Progenitor cell of endocrine pancreas (in vitro differentiated cells): ENCODE results near the gene TSSC4. TPM values are rescaled to one million over a fixed set of nuclear protein-coding genes. Genes with fewer than 3 reads are reported as not detected.

Experiments used
- DNase-seq: peaks from one replicate; pipeline ENCODE4 v3.0.0; 2021; ENCODE audit warnings: low spot score; ENCODE audit not compliant: unreplicated experiment
- H3K27ac Mint-ChIP-seq: 2 replicates; pipeline ENCODE4 v1.8.0; 2021; ENCODE audit warnings: mild to moderate bottlenecking, moderate library complexity, mixed read lengths
- H3K27me3 Mint-ChIP-seq: 2 replicates; pipeline ENCODE4 v1.8.0; 2021; ENCODE audit warnings: mixed read lengths
- H3K36me3 Mint-ChIP-seq: 2 replicates; pipeline ENCODE4 v1.8.0; 2022; ENCODE audit warnings: mixed read lengths; ENCODE audit not compliant: insufficient read depth
- H3K4me1 Mint-ChIP-seq: 2 replicates; pipeline ENCODE4 v1.8.0; 2021; ENCODE audit warnings: low read depth, mixed read lengths
- H3K4me3 Mint-ChIP-seq: 2 replicates; pipeline ENCODE4 v1.8.0; 2021; ENCODE audit warnings: low read depth, mild to moderate bottlenecking, moderate library complexity, mixed read lengths
- H3K9me3 Mint-ChIP-seq: 2 replicates; pipeline ENCODE4 v1.8.0; 2021; ENCODE audit warnings: low read depth, mixed read lengths
- total RNA-seq: library from RNA; stranded (reverse); gene quantifications from 2 replicates; pipeline ENCODE4 v1.2.1, GENCODE V29; 2021
- TF ChIP-seq, protein P1 (sequence below): fragments of 200-600 bp; sonication (generic); IDR thresholded peaks from one replicate; pipeline ENCODE4 v1.5.0; 2021; ENCODE audit warnings: antibody characterized with exemption, mild to moderate bottlenecking; ENCODE audit not compliant: unreplicated experiment

TSSC4 gene
- total RNA-seq, 1 donor from 2014 or later = 50.2 TPM

DNA sequence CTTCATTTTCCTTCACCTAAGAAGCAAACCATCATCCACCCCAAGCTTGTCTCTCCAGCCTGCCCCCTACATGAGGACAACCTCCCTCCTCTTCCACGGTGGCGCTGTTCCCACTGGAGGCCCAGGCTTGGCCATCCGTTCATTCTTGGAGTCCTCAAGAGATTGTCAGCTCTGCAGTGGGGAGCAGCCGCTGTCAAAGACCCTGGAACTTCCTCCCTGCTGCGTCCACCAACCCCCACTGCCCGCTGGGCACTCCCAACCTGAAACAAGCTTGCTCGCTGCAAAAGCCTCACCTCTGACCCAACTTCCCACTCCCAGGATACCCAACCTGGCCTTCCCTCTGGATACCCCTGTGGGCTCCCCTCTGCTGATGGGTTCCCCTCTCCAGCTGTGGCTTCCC lies 33.8 kb upstream of the TSSC4 start:
- Mint-ChIP-seq H3K36me3 (no peaks in the 10 kb centered on the region), H3K27me3 (peaks cover 20% of the 10 kb centered on the region), H3K4me3 (no peak overlapping the region), H3K4me1 (peaks cover 2% of the 10 kb centered on the region), H3K9me3 (no peaks in the 10 kb centered on the region), H3K27ac (no peak overlapping the region)
- no peak for DNase-seq
- TF ChIP-seq, protein P1, sequence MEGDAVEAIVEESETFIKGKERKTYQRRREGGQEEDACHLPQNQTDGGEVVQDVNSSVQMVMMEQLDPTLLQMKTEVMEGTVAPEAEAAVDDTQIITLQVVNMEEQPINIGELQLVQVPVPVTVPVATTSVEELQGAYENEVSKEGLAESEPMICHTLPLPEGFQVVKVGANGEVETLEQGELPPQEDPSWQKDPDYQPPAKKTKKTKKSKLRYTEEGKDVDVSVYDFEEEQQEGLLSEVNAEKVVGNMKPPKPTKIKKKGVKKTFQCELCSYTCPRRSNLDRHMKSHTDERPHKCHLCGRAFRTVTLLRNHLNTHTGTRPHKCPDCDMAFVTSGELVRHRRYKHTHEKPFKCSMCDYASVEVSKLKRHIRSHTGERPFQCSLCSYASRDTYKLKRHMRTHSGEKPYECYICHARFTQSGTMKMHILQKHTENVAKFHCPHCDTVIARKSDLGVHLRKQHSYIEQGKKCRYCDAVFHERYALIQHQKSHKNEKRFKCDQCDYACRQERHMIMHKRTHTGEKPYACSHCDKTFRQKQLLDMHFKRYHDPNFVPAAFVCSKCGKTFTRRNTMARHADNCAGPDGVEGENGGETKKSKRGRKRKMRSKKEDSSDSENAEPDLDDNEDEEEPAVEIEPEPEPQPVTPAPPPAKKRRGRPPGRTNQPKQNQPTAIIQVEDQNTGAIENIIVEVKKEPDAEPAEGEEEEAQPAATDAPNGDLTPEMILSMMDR = no peak

DNA sequence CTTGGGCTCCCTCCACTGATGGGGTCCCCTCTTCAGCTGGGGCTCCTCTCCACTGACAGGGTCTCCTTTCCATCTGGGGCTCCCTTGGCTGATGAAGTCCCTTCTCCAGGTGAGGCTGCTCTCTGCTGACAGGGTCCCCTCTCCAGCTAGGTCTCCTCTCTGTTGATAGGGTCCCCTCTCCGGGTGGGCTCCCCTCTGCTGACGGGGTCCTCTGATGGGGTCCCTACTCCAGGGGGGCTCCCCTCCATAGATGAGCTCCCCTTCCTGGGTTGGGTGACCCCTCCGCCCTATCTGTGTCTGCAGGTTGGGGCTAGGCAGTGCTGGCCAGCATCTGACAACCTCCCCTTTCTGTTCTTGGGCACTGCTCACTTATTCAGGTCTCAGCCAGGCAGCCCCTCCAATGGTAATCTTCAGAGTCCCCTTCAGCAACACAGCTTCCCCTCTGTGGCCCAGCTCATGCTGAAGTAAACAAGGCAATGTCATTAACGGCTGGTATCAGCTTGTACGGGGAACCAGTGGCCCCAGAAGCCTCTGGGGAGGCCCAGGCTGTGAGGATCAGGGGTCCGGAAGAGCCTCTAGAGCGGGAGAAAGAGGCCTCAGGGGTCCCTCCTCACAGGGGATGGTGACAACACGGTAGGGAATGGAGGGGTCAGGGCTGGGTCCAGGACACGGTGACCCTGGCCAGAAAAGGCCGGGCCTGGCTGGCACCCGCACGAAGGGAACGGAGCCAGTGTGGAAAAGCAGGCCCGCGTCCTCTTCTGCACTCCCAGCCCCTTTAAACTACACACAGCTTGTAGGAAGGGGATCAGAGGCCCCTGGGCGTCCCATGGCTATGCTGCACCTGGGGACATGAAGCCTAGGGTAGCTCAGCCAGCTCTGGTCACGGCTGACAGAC lies 33.0 kb upstream of the TSSC4 start:
- H3K4me1 Mint-ChIP-seq = peaks cover 2% of the 10 kb centered on the region
- no peak overlapping the region for H3K4me3 Mint-ChIP-seq
- TF ChIP-seq, protein P1 = no peak
- H3K36me3 Mint-ChIP-seq = no peaks in the 10 kb centered on the region
- peaks cover 14% of the 10 kb centered on the region for H3K27me3 Mint-ChIP-seq
- no peaks in the 10 kb centered on the region for H3K9me3 Mint-ChIP-seq
- H3K27ac Mint-ChIP-seq = no peak overlapping the region
- DNase-seq = no peak

DNA sequence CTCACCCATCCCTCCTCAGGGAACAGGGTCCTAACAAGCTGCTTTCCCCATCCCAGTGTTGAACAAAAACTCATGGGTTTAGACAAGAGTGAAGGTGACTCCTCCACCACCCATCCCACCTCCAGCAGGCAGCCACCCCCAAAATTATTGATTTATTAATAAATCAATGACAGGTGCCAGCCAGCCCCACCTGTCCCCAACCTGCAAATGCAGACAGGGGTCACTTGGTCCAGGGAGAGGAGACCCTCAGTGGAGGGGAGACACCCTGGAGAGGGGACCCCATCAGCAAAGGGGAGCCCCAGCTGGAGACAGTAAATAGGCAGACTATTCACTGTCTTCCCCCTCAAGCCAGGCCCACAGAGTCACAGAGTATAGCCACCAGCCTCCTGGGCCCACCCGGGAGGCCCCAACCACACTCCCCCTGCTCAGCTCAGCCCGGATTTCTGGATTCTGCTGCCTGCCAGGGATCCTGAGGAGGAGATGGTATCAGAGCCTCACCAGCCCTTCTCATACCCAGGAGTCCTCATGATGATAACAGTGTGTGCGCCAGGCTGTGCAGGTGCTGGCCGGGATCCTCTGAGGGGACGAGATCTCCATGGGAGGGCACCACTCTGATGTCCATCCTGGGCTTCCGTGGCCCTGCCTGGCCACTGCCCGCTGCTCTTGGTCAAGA lies 32.2 kb upstream of the TSSC4 start:
- H3K4me3 Mint-ChIP-seq = no peak overlapping the region
- no peaks in the 10 kb centered on the region for H3K9me3 Mint-ChIP-seq
- peaks cover 14% of the 10 kb centered on the region for H3K27me3 Mint-ChIP-seq
- H3K27ac Mint-ChIP-seq = no peak overlapping the region
- H3K4me1 Mint-ChIP-seq = peaks cover 2% of the 10 kb centered on the region
- DNase-seq = no peak
- no peaks in the 10 kb centered on the region for H3K36me3 Mint-ChIP-seq
- TF ChIP-seq, protein P1 = no peak

GRCh38 chr11:2368851-2369180 lies 31.7 kb upstream of the TSSC4 start:
- Mint-ChIP-seq H3K27ac (no peak overlapping the region), H3K9me3 (no peaks in the 10 kb centered on the region), H3K4me3 (no peak overlapping the region), H3K36me3 (no peaks in the 10 kb centered on the region), H3K27me3 (peaks cover 14% of the 10 kb centered on the region), H3K4me1 (peaks cover 2% of the 10 kb centered on the region)
- no peak for DNase-seq
- TF ChIP-seq, protein P1 = no peak

DNA sequence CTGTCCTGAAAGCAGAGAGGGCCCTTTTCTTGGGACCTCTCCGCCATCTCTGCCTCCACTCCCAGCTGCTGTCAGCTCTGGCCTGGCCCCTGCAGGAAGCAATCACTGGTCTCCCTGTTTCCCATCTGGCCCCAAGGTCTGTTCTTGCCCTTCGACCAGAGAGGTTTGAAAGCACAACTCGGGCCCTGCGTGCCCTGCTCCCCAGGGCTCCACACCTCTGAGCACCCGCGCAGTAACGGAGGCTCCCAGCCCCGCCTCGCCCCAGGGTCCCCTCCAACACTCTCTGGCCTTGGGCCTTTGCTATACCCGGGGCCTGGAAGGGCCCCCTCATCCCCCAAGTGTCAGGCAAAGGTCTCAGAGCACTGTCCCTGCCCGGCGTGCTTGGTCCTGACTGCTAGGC lies 31.2 kb upstream of the TSSC4 start:
- TF ChIP-seq, protein P1 = no peak
- Mint-ChIP-seq H3K4me1 (peaks cover 2% of the 10 kb centered on the region), H3K27me3 (peaks cover 17% of the 10 kb centered on the region), H3K9me3 (no peaks in the 10 kb centered on the region), H3K4me3 (no peak overlapping the region), H3K27ac (no peak overlapping the region), H3K36me3 (no peaks in the 10 kb centered on the region)
- DNase-seq = no peak
